HG03571 (cell line): Measurements from ENCODE around the gene POLDIP2.

Source experiments
- ATAC-seq: cut with Tn5 transposase; IDR thresholded peaks from one replicate; pipeline ENCODE4 v1.9.1; 2021; ENCODE audit not compliant: unreplicated experiment

The POLDIP2 gene

DNA sequence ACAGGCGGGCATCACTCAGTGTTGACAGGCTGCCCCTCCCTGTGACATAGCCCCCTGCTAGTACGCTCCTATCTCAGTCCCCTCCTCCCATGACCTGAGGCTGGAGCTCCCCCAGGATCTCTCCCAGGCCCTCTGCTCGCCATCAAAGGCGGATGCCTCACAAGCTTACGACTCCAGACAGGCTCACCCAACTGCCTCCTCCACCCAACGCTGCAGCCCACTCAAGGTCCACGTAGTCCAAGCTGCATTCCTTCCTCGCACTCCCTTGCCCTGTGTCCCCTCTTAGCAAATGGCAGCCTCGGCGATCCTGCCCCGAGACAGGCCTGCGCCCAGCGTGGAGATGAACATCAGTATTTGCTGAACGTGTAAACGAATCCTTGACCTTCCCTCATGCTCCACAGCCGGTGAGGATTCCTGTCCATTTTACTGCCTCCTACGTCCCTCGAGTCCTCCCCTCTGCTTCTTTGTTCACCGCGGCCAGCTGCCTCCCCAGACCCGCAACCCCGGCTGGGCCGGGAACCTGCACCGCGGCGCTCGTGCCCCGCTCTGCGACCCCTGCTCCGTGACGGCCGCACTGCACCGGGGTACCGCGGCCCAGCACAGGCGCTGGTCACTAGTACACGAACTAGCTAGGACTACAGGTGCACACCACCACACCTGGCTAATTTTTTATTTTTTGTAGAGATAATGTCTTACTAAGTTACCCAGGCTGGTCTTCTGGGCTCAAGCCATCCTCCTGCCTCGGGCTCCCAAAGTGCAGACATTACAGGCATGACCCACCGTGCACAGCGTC, 39.2 kb downstream of the POLDIP2 start:
- peak; percentile 4 for ATAC-seq

DNA sequence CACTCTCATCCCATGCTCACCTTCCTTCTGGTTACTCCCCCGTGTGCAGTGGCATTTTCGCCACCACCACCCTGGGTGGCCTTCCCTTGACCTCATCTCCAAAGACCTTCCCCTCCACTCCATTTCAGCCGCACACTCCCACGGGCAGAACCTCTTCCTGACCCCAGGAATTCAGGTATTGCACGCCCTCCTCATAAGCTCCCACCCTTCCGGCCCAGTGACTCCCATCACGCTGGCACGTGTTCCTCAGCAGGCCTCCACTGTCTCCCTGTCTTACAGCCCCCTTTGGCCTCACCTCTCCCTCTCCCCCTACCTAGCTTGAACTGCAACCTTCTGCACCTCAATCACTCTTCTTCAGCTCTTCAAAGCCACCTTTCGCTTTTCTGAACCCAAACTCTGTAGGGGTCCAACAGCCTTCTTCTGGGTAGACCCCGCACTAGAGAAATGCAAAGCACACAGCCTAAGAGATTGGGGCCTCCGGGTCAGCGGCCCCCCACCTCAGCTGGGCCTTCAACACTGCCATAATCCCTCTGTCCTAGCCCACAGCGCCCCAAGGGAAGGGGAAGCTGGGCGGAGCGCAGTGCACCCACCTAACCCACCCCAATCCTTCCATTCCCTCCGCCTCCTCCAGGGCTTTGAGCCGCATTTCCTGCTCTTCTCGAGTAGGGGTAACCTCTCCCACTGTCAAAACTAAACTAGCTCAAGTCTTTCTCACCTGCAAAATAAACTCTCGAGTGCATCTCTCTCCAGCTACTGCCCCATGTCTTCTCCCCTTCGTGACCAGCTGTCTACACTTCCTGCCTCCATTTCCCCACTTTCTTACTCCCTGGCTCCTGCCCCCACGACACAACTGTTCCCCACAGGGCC, 40.0 kb downstream of the POLDIP2 start:
- no peak for ATAC-seq

DNA sequence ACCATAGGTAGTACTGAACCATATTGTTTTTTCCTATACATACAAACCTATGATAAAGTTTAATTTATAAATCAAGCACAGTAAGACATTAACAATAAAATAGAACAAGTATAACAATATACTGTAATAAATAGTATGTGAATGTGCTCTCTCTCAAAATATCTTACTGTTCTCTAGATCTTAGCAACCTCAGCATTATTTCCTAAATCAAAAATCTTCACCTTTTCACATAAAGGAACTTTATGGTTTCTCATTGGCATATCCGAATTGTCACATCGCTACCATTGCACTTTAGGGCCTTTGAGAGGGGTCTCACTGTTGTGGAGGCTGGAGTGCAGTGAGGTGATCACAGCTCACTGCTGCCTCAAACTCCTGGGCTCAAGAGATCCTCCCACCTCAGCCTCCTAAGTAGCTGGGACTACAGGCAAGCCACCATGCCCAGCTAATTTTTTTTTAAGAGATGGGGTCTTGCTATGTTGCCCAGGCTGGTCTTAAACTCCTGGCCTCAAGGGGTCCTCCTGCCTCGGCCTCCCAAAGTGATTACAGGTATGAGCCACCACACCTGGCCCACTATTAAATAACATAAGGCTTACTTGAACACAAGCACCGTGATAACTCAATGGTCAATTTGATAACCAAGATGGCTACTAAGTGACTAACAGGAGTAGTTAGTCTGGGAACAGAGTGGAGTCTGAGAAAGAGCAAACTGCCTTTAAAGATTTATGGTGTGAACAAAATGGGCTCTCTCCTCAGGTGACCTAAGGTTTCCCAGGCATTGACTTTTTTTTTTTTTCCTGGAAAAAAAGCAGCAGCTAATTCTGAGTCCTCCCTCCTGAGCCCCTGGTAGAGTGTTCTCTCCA, 41.3 kb downstream of the POLDIP2 start:
- ATAC-seq: no peak

- ATAC-seq: no peak
Observed at GRCh38 chr17:28313841-28314240, 43.5 kb downstream of the POLDIP2 start.

GRCh38 chr17:28306954-28307401, 50.3 kb downstream of the POLDIP2 start:
- no peak for ATAC-seq

DNA sequence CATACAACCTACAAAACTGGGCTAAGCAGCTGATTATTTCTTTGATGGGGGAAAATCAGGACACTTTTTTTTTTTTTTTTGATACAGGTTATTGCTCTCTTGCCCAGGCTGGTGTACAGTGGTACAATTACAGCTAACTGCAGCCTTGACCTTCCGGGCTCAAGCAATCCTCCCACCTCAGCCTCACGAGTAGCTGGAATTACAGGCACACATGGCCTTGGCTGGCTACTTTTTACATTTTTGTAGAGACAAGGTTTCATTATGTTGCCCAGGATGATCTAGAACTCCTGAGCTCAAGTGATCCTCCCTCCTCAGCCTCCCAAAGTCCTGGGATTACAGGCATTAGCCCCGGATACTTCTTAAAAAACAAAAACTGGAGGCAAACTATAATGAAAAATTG, 58.9 kb downstream of the POLDIP2 start:
- ATAC-seq: no peak
